ENCODE measurements around the gene MMP25.
"Not testable (repeated sequence)": the region's sequence is repeated elsewhere in the genome, so short reads cannot be mapped to it uniquely, and the experiment has no call there.

MMP25 gene

GRCh38 chr16:3054965-3055733 is 8.8 kb downstream of the MMP25 start:
- H3K4me3 ChIP-seq (ENCODE audit: insufficient read length, low read depth), result no peak overlapping the region

GRCh38 chr16:3055734-3056115 is 9.4 kb downstream of the MMP25 start:
- peaks cover 10% of the 10 kb centered on the region for H3K27me3 ChIP-seq (ENCODE audit: insufficient read depth, insufficient read length)
- not testable (repeated sequence) for H3K9ac ChIP-seq (ENCODE audit: insufficient read length, low read depth); DNase-seq (ENCODE audit: low read depth, low spot score); H3K9me3 ChIP-seq (ENCODE audit: insufficient read depth, low read length); H3K4me3 ChIP-seq (ENCODE audit: insufficient read length, low read depth)
- peaks cover 18% of the 10 kb centered on the region for H3K4me1 ChIP-seq (ENCODE audit: insufficient read depth, insufficient read length)
- peaks cover 29% of the 10 kb centered on the region for H3K36me3 ChIP-seq (ENCODE audit: insufficient read depth, insufficient read length, low read length)

More at GRCh38 chr16:3054965-3055733, 8.8 kb downstream of the MMP25 start:
- Histone ChIP-seq H3K9ac (ENCODE audit: insufficient read length, low read depth) (peak overlapping the region; percentile 42), H3K36me3 (ENCODE audit: insufficient read depth, insufficient read length, low read length) (peaks cover 29% of the 10 kb centered on the region), H3K27me3 (ENCODE audit: insufficient read depth, insufficient read length) (peaks cover 6% of the 10 kb centered on the region), H3K4me1 (ENCODE audit: insufficient read depth, insufficient read length) (peaks cover 19% of the 10 kb centered on the region), H3K9me3 (ENCODE audit: insufficient read depth, low read length) (no peaks in the 10 kb centered on the region)
- TF ChIP-seq ZNF274 (IDR thresholded peaks at IDR 0.05; ENCODE audit: low read depth, low read length) (no peak), SUZ12 (IDR thresholded peaks at IDR 0.05; ENCODE audit: extremely low read depth, insufficient read depth, insufficient read length) (no peak)
- no peak for DNase-seq (ENCODE audit: low read depth, low spot score)

- no peak overlapping the region for H3K4me3 ChIP-seq (ENCODE audit: insufficient read length, low read depth)
- no peak for DNase-seq (ENCODE audit: low read depth, low spot score)
- H3K9ac ChIP-seq (ENCODE audit: insufficient read length, low read depth), result no peak overlapping the region
- no peak for TF ChIP-seq SUZ12 (IDR thresholded peaks at IDR 0.05; ENCODE audit: extremely low read depth, insufficient read depth, insufficient read length)
- no peak for TF ChIP-seq ZNF274 (IDR thresholded peaks at IDR 0.05; ENCODE audit: low read depth, low read length)
- TF ChIP-seq YY1 (IDR thresholded peaks at IDR 0.05; ENCODE audit: insufficient read depth, insufficient read length), result no peak
- peaks cover 18% of the 10 kb centered on the region for H3K4me1 ChIP-seq (ENCODE audit: insufficient read depth, insufficient read length)
- peaks cover 10% of the 10 kb centered on the region for H3K27me3 ChIP-seq (ENCODE audit: insufficient read depth, insufficient read length)
- H3K36me3 ChIP-seq (ENCODE audit: insufficient read depth, insufficient read length, low read length), result peaks cover 29% of the 10 kb centered on the region
- no peaks in the 10 kb centered on the region for H3K9me3 ChIP-seq (ENCODE audit: insufficient read depth, low read length)
Observed at GRCh38 chr16:3056336-3057180, 10.2 kb downstream of the MMP25 start.

- peaks cover 29% of the 10 kb centered on the region for H3K36me3 ChIP-seq (ENCODE audit: insufficient read depth, insufficient read length, low read length)
- no peaks in the 10 kb centered on the region for H3K9me3 ChIP-seq (ENCODE audit: insufficient read depth, low read length)
- H3K4me1 ChIP-seq (ENCODE audit: insufficient read depth, insufficient read length), result peaks cover 18% of the 10 kb centered on the region
- no peak overlapping the region for H3K9ac ChIP-seq (ENCODE audit: insufficient read length, low read depth)
- DNase-seq (ENCODE audit: low read depth, low spot score), result no peak
- TF ChIP-seq SUZ12 (IDR thresholded peaks at IDR 0.05; ENCODE audit: extremely low read depth, insufficient read depth, insufficient read length), result no peak
- peaks cover 10% of the 10 kb centered on the region for H3K27me3 ChIP-seq (ENCODE audit: insufficient read depth, insufficient read length)
- H3K4me3 ChIP-seq (ENCODE audit: insufficient read length, low read depth), result no peak overlapping the region
Observed at GRCh38 chr16:3057181-3058138, 11.1 kb downstream of the MMP25 start.

- Histone ChIP-seq H3K9me3 (ENCODE audit: insufficient read depth, low read length) (no peaks in the 10 kb centered on the region), H3K4me3 (ENCODE audit: insufficient read length, low read depth) (peak overlapping the region; percentile 78), H3K9ac (ENCODE audit: insufficient read length, low read depth) (peak overlapping the region; percentile 85), H3K27me3 (ENCODE audit: insufficient read depth, insufficient read length) (peaks cover 10% of the 10 kb centered on the region), H3K36me3 (ENCODE audit: insufficient read depth, insufficient read length, low read length) (peaks cover 29% of the 10 kb centered on the region), H3K4me1 (ENCODE audit: insufficient read depth, insufficient read length) (peaks cover 16% of the 10 kb centered on the region)
- TF ChIP-seq SUZ12 (IDR thresholded peaks at IDR 0.05; ENCODE audit: extremely low read depth, insufficient read depth, insufficient read length) (no peak), YY1 (IDR thresholded peaks at IDR 0.05; ENCODE audit: insufficient read depth, insufficient read length) (no peak), ZNF274 (IDR thresholded peaks at IDR 0.05; ENCODE audit: low read depth, low read length) (no peak)
- peak; percentile 57 for DNase-seq (ENCODE audit: low read depth, low spot score)
Observed at GRCh38 chr16:3058139-3059030, 12.0 kb downstream of the MMP25 start.

GRCh38 chr16:3059041-3059722 is 12.8 kb downstream of the MMP25 start:
- Histone ChIP-seq H3K27me3 (ENCODE audit: insufficient read depth, insufficient read length) (peaks cover 10% of the 10 kb centered on the region), H3K4me1 (ENCODE audit: insufficient read depth, insufficient read length) (peaks cover 15% of the 10 kb centered on the region), H3K36me3 (ENCODE audit: insufficient read depth, insufficient read length, low read length) (peaks cover 23% of the 10 kb centered on the region), H3K9me3 (ENCODE audit: insufficient read depth, low read length) (no peaks in the 10 kb centered on the region), H3K4me3 (ENCODE audit: insufficient read length, low read depth) (peak overlapping the region; percentile 78), H3K9ac (ENCODE audit: insufficient read length, low read depth) (peak overlapping the region; percentile 85)
- TF ChIP-seq ZNF274 (IDR thresholded peaks at IDR 0.05; ENCODE audit: low read depth, low read length) (no peak), SUZ12 (IDR thresholded peaks at IDR 0.05; ENCODE audit: extremely low read depth, insufficient read depth, insufficient read length) (no peak), YY1 (IDR thresholded peaks at IDR 0.05; ENCODE audit: insufficient read depth, insufficient read length) (no peak)
- DNase-seq (ENCODE audit: low read depth, low spot score), result peak; percentile 85
